Dendritic cell treated with granulocyte-macrophage colony-stimulating factor and Interleukin-4, amounts not matched to agents 40 ng/mL and 50 ng/mL, for 4 days (primary cell): ENCODE results near the gene CCDC74B.
"Not testable (repeated sequence)": the region's sequence is repeated elsewhere in the genome, so short reads cannot be mapped to it uniquely, and the experiment has no call there.

Experiments used
- H3K27ac Mint-ChIP-seq: one replicate; pipeline ENCODE4 v1.8.0; 2022; ENCODE audit warnings: mild to moderate bottlenecking, mixed read lengths
- H3K27me3 Mint-ChIP-seq: one replicate; pipeline ENCODE4 v1.8.0; 2022; ENCODE audit warnings: mild to moderate bottlenecking, mixed read lengths
- H3K36me3 Mint-ChIP-seq: one replicate; pipeline ENCODE4 v1.8.0; 2022; ENCODE audit warnings: low read depth, mixed read lengths
- H3K4me1 Mint-ChIP-seq: one replicate; pipeline ENCODE4 v1.8.0; 2022; ENCODE audit warnings: low read depth, mixed read lengths
- H3K4me3 Mint-ChIP-seq: one replicate; pipeline ENCODE4 v1.8.0; 2022; ENCODE audit warnings: mild to moderate bottlenecking, moderate library complexity, mixed read lengths
- H3K9me3 Mint-ChIP-seq: one replicate; pipeline ENCODE4 v1.8.0; 2022; ENCODE audit warnings: mixed read lengths
- intact Hi-C: fragments of 100-400 bp; cut with micrococcal nuclease; formaldehyde crosslinking; loops from one replicate; pipeline ENCODE4 v1.15.0; 2022

Gene CCDC74B

GRCh38 chr2:130145006-130145414 is at the start of gene CCDC74B:
TSS of gene CCDC74B (minus strand) at chr2:130145112. CDS start at chr2:130144996, 116 bp downstream.
- Mint-ChIP-seq H3K4me3 (peak within 1 kb of the TSS; percentile 61), H3K27me3 (peaks cover 48% of the 10 kb centered on the region)
- intact Hi-C loops, H3K36me3 Mint-ChIP-seq, H3K27ac Mint-ChIP-seq, H3K4me1 Mint-ChIP-seq, H3K9me3 Mint-ChIP-seq: not testable (repeated sequence)

- H3K36me3 Mint-ChIP-seq: peaks cover 19% of the 10 kb centered on the region
- H3K4me1 Mint-ChIP-seq, intact Hi-C loops, H3K4me3 Mint-ChIP-seq, H3K9me3 Mint-ChIP-seq, H3K27me3 Mint-ChIP-seq, H3K27ac Mint-ChIP-seq: not testable (repeated sequence)
These were observed 48.9 kb upstream of the CCDC74B start for GRCh38 chr2:130193824-130194223.

DNA sequence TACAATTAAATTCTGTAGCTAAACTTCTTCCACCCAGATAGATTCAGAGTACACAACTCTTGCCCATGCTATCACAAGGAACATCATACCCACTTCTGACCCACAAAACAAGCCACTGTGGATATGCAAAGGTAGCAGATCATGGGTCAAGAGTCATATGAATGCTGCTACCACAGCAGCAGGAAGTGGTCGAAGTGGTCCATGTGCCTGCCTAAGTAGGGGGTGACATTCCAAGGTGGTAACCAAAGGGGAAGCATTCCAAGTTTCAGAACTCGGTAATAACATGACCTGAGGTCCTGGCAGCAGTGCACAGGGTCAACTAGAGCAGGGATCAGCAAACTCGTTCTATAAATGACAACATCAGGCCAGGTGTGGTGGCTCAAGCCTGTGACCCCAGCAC is 47.5 kb upstream of the CCDC74B start:
- H3K4me3 Mint-ChIP-seq, intact Hi-C loops, H3K4me1 Mint-ChIP-seq, H3K27ac Mint-ChIP-seq, H3K9me3 Mint-ChIP-seq, H3K27me3 Mint-ChIP-seq: not testable (repeated sequence)
- peaks cover 30% of the 10 kb centered on the region for H3K36me3 Mint-ChIP-seq

- H3K4me3 Mint-ChIP-seq, H3K27me3 Mint-ChIP-seq, H3K4me1 Mint-ChIP-seq, H3K27ac Mint-ChIP-seq, H3K9me3 Mint-ChIP-seq, intact Hi-C loops: not testable (repeated sequence)
- H3K36me3 Mint-ChIP-seq: peaks cover 30% of the 10 kb centered on the region
These were observed 46.4 kb upstream of the CCDC74B start for GRCh38 chr2:130191319-130191718.

DNA sequence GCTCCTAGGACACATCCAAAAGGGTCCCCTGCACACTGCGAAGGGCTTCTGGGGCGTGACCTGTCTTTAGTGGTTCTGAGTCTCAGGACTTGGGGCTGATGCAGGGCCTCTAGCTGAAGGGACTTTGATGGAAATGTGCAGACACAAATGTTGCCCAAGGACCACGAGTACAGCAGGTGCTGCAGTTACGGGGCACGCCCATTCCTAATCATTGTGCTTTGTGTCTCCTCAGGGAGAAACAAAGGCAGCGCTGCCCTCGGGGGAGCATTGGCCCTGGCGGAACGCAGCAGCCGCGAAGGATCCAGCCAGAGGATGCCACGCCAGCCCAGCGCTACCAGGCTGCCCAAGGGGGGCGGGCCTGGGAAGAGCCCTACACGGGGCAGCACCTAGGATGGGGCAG is 45.3 kb upstream of the CCDC74B start:
- Mint-ChIP-seq H3K27me3 (no peaks in the 10 kb centered on the region), H3K4me1 (no peaks in the 10 kb centered on the region), H3K36me3 (peaks cover 36% of the 10 kb centered on the region), H3K27ac (no peak overlapping the region), H3K4me3 (no peak overlapping the region), H3K9me3 (no peaks in the 10 kb centered on the region)
- intact Hi-C loops: no loop called here

GRCh38 chr2:130188958-130189357 is 44.0 kb upstream of the CCDC74B start:
- H3K36me3 Mint-ChIP-seq: peaks cover 37% of the 10 kb centered on the region
- H3K4me3 Mint-ChIP-seq, H3K4me1 Mint-ChIP-seq, H3K9me3 Mint-ChIP-seq, H3K27me3 Mint-ChIP-seq, H3K27ac Mint-ChIP-seq, intact Hi-C loops: not testable (repeated sequence)

DNA sequence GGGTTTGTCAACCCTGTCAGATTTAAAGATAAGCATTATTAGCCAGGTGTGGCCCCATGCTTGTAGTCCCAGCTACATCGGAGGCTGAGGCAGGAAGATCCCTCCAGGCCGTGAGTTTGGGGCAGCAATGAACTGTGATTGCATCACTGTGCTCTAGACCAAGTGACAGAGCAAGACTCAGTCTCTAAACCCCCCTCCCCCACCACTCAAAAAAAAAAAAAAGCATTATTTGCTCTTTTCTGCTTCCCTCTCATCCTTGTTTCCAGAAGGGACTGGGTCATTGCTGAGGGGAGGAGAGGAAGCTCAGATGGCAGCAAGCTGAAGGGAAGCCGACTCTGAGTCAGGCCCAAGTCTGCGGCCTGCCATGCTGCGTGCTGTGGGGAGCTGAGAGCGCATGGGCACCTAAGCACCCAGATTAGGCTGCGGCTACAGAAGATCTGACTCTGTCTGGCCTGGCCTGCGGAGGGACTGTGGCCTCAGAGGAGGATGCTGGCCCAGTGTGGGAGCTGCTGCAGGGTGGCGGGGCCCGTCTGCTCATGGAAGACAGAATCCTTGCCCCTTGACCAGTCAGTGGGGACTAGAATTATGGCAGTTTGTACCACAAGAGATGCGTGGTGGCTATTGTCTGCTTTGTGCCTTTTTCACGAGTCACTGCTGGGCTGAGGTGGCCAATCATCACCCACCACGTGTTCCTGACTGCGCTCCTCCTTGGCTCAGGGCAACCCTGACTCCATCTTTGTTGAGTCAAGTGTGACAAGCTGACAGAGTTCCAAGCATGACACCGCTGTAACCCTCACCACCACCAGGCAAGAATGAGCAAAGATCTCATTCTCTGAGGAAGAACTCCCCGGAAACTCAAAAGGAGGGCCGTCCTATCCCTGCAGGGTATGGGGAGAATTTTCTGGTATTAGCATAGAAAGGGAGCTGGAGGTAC is 43.2 kb upstream of the CCDC74B start:
- H3K27me3 Mint-ChIP-seq, H3K4me3 Mint-ChIP-seq, H3K27ac Mint-ChIP-seq, H3K9me3 Mint-ChIP-seq, intact Hi-C loops: not testable (repeated sequence)
- peaks cover 14% of the 10 kb centered on the region for H3K4me1 Mint-ChIP-seq
- H3K36me3 Mint-ChIP-seq: peaks cover 41% of the 10 kb centered on the region

DNA sequence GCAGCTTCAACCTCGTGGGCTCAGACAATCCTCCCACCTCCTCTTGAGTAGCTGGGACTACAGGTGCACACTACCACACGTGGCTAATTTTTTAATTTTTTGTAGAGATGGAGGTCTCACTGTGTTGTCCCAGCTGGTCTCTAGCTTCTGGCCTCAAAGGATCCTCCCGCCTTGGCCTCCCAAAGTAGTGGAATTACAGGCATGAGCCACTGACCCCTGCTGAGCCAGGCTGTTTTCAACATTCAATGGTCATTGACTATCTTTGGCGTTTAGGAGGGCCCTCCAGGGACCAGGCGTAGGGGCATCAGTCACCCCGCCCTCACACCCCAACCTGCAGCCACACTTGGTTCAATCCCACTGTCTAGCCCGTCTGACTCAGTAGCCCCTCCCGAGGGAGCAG is 42.4 kb upstream of the CCDC74B start:
- peaks cover 41% of the 10 kb centered on the region for H3K36me3 Mint-ChIP-seq
- H3K4me3 Mint-ChIP-seq: no peak overlapping the region
- intact Hi-C loops: no loop called here
- no peak overlapping the region for H3K27ac Mint-ChIP-seq
- no peaks in the 10 kb centered on the region for H3K27me3 Mint-ChIP-seq
- H3K4me1 Mint-ChIP-seq: peaks cover 18% of the 10 kb centered on the region
- no peaks in the 10 kb centered on the region for H3K9me3 Mint-ChIP-seq

GRCh38 chr2:130186391-130186790 is 41.5 kb upstream of the CCDC74B start:
- Mint-ChIP-seq H3K27ac (no peak overlapping the region), H3K4me3 (no peak overlapping the region)

GRCh38 chr2:130185896-130186295 is 41.0 kb upstream of the CCDC74B start:
- Mint-ChIP-seq H3K36me3 (peaks cover 36% of the 10 kb centered on the region), H3K9me3 (no peaks in the 10 kb centered on the region), H3K27me3 (no peaks in the 10 kb centered on the region), H3K4me1 (peaks cover 21% of the 10 kb centered on the region), H3K27ac (no peak overlapping the region), H3K4me3 (no peak overlapping the region)
- intact Hi-C loops: no loop called here

More at GRCh38 chr2:130186391-130186790, 41.5 kb upstream of the CCDC74B start:
- H3K27me3 Mint-ChIP-seq: no peaks in the 10 kb centered on the region
- peaks cover 18% of the 10 kb centered on the region for H3K4me1 Mint-ChIP-seq
- peaks cover 36% of the 10 kb centered on the region for H3K36me3 Mint-ChIP-seq
- intact Hi-C loops: no loop called here
- H3K9me3 Mint-ChIP-seq: no peaks in the 10 kb centered on the region

DNA sequence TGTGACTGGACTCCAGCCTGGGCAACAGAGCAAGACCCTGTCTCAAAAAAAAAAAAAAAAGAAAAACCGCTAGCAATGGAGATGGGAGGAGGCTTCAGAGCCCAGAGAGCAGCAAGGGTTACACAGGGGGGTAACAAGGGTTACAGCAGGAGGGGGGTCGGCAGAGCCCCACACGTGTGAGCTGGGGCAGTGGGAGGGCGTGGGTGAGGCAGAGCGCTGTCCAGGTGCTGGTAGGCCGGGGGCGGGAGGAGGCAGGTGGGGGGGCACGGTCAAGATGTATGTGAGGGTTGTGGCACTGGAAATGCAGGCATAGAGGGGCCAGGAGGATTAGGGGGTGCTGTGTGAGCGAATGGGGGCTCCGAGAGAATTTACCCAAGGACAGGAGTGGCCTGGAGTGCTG is 40.5 kb upstream of the CCDC74B start:
- Mint-ChIP-seq H3K4me1 (peaks cover 25% of the 10 kb centered on the region), H3K27me3 (no peaks in the 10 kb centered on the region), H3K27ac (no peak overlapping the region), H3K9me3 (no peaks in the 10 kb centered on the region), H3K36me3 (peaks cover 32% of the 10 kb centered on the region), H3K4me3 (no peak overlapping the region)
- intact Hi-C loops: no loop called here

DNA sequence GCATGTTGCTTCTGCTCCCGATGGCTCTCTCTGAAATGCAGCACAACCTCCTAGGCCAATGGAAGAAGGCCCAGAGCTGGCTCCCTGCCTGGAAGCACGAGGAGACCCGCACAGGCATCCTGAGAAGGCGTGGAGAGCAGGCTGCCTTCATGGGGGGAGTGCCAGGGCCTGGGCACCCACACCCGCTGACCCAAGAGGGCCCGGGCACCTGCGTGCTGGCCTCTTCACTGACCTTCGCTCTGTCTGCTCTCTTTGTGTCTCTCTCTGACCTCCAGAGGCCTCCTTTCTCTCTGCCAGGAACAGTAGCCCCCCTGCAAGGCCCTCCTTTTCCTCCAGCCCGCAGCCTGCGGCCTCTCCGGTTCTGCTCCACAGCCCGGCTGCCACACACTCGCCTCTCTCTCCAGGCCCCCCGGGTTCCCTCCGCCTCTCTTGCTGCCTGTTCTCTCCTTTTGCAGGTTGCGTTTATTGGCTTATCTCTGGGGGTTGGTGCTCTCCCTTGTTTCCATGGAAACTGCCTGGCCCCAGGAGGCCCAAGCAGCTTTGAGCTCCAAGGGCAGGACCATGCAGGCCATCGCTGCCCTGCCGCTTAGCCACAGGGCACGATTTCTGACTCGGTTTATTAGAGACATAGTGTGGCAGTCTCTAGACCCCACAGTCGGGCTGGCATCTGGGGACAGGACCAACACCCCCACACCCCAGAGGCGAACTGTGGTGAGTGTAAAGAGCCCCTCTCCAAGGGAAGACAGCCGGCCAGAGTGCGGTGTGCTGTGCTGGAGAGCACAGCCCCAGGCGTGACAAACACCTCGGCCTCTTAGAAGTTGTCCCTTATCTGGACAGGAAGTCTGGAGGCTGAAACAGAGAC is 38.8 kb upstream of the CCDC74B start:
- no peaks in the 10 kb centered on the region for H3K27me3 Mint-ChIP-seq
- peaks cover 38% of the 10 kb centered on the region for H3K36me3 Mint-ChIP-seq
- H3K27ac Mint-ChIP-seq: peak overlapping the region; percentile 65
- intact Hi-C loops: loop anchor here (5.0 kb wide), 1 partner anchor 174 kb away; the partner anchor contains the start of gene PTPN18
- peak overlapping the region; percentile 39 for H3K4me3 Mint-ChIP-seq
- H3K4me1 Mint-ChIP-seq: peaks cover 34% of the 10 kb centered on the region
- no peaks in the 10 kb centered on the region for H3K9me3 Mint-ChIP-seq

DNA sequence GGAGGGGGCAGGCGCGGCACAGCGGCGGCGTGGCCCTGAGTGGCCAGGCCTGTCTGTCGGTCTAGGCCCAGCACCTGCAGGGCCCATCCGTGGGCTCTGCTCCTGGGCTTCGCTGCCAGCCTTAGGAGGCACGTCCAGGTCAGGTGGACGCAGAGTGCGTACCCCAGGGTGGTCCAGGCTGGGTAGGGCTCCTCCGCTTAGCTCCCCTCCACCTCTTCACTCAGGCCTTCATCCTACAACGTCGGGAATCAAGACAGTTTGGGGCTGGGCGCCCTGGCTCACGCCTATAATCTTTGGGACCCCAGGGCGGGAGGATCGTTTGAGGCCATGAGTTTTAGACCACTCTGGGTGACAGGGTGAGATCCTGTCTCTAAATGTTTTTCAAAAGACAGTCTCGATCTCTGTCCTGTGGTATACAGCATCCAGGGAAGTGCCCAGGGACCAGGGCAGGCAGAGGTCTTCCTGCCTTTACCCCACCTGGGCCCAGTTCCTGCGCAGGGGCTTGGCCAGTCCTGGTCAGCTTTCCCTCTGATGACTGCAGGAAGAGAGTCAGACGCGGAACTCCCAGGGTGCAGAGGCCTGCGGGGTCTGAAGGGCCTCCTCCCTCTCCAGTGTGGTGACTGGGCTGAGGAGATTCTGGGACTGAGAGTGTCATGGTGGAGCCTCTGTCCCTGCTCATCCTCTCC is 38.1 kb upstream of the CCDC74B start:
- not testable (repeated sequence) for H3K27me3 Mint-ChIP-seq
- intact Hi-C loops: loop anchor here (5.0 kb wide), 1 partner anchor 174 kb away; the partner anchor contains the start of gene PTPN18
- peak overlapping the region; percentile 65 for H3K27ac Mint-ChIP-seq

More for the DNA sequence above, 38.1 kb upstream of the CCDC74B start:
- peaks cover 34% of the 10 kb centered on the region for H3K4me1 Mint-ChIP-seq
- not testable (repeated sequence) for H3K9me3 Mint-ChIP-seq
- peak overlapping the region; percentile 60 for H3K4me3 Mint-ChIP-seq
- peaks cover 36% of the 10 kb centered on the region for H3K36me3 Mint-ChIP-seq
